ENCODE data around the gene DOCK4.
"Not testable (repeated sequence)": the region's sequence is repeated elsewhere in the genome, so short reads cannot be mapped to it uniquely, and the experiment has no call there.

Gene DOCK4, protein sequence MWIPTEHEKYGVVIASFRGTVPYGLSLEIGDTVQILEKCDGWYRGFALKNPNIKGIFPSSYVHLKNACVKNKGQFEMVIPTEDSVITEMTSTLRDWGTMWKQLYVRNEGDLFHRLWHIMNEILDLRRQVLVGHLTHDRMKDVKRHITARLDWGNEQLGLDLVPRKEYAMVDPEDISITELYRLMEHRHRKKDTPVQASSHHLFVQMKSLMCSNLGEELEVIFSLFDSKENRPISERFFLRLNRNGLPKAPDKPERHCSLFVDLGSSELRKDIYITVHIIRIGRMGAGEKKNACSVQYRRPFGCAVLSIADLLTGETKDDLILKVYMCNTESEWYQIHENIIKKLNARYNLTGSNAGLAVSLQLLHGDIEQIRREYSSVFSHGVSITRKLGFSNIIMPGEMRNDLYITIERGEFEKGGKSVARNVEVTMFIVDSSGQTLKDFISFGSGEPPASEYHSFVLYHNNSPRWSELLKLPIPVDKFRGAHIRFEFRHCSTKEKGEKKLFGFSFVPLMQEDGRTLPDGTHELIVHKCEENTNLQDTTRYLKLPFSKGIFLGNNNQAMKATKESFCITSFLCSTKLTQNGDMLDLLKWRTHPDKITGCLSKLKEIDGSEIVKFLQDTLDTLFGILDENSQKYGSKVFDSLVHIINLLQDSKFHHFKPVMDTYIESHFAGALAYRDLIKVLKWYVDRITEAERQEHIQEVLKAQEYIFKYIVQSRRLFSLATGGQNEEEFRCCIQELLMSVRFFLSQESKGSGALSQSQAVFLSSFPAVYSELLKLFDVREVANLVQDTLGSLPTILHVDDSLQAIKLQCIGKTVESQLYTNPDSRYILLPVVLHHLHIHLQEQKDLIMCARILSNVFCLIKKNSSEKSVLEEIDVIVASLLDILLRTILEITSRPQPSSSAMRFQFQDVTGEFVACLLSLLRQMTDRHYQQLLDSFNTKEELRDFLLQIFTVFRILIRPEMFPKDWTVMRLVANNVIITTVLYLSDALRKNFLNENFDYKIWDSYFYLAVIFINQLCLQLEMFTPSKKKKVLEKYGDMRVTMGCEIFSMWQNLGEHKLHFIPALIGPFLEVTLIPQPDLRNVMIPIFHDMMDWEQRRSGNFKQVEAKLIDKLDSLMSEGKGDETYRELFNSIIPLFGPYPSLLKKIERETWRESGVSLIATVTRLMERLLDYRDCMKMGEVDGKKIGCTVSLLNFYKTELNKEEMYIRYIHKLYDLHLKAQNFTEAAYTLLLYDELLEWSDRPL (N-terminal part only)
- total RNA-seq, result 0.62 to 1.3 reads per million in 2 donors

DNA sequence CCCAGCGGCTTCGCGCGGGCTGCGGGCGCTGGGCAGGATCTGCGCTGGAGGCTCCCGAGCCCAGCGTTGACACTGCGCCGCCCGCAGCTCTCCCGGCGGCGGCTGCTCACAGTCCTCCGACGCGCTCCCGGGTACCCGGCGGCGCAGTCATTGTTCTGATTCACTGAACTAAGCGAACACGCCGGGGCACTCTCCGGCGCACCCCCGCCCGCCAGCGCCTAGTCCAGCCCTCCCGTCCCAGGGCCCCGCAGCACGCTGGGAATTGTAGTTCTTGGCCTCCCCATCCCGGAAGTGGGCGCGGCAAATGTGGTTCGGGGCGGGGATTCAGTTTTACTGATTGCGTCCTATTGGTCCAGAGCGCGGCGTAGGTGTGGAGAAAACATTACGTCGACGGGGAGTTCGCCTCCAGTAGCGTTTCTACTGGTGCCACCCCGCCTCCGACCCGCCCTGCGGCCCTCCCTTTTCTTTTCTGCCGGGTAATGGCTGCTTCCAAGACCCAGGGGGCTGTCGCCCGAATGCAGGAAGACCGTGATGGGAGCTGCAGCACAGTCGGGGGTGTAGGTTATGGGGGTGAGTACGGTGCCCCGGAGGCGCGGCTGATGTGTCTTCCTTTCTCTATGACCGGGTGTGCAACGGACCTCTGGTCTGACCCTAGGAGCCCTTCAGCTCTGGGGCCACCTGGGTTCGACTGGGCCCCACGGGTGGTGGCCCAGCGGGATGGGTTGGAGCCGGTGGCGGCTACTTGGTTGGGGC, at the start of gene DOCK4, which contains the start of gene ZNF277:
Gene DOCK4, minus strand, starts transcription at position 162 of the 753 bp plus-strand sequence. CDS start 261 bp downstream, outside the sequence.
Gene ZNF277, plus strand, starts transcription at position 458 of the 753 bp plus-strand sequence. Its CDS starts 22 bp downstream, at position 480.
- peak; percentile 98 to 100 (median 98) for DNase-seq

DNA sequence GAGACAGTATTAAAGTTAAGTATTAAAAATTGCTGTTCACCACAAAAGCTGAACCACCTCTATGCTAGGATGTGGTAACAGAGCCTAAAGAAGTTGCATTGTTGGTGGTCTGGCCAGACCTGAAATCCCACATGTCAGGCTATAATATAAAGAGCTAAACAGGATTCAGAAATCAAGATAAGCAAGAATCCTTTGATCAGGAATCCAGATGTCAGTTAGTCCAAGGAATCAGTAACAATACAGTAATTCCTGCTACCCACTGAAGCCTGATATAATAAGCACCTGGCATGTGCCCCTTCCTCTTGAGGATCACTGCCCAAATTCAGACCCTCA, 49.2 kb upstream of the DOCK4 start:
- no peak for DNase-seq

DNA sequence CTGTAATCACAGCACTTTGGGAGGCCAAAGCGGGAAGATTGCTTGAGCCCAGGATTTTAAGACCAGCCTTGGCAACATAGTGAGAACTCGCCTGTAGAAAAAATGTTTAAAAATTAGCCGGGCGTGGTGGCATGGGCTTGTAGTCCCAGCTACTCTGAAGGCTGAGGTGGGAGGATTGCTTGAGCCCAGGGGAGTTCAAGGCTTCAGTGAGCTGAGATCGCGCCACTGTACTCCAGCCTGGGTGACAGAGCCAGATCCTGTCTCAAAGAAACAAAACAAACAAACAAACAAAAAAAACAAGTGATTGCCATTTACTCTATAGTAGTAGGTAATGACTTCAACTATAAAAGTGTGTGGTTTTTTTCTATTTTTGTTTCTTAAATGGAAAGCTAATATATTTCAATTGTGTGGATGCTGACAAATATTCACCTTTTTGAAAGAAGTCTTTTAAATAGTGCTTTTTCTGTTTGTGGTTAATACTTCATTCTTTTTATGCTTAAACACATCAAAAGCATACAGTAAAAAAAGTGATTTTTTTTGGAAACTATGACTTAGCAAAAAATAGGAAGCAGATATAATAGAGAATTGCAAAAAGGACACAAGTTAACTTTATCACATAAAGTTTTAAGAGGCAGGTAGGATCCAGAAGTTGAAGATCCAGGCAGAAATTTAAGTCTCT, 48.6 kb upstream of the DOCK4 start:
- no peak for DNase-seq

DNA sequence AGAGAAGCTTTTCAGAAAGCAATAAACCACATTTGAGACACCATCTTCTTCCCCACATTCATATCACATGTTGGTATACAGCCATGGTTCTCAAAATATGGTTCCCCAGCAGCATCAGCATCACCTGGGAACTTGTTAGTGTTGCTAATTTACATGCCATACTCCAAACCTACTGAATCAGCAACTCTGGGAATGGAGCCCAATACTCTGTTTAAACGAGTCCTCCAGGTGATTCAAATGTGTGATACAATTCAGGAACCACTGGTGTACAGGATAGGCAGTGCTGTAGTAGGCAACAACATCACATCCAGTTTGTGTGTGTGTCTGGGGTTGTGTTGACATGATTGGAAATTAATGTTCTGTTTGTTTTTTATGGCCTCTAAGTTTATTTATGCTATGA, 48.0 kb upstream of the DOCK4 start:
- no peak for DNase-seq

DNA sequence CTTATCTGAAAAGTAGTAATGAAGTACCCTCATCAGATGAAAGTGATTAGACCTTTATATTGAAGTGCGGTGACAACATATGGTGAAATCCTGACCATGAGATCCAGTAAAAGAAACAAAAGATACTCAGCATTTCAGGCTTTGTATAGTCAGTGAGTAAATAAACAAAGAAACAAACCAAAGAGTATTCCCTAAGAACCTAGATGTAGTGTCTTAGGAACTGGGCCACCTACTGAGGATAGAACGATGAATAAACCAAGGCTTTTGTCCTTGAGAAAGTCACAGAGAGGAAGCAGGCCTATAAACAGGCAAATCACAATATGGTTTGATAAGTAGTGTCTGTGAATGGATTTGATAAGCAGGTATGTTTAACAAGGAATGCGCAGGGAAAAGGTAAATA, 46.5 kb upstream of the DOCK4 start:
- no peak for DNase-seq

DNA sequence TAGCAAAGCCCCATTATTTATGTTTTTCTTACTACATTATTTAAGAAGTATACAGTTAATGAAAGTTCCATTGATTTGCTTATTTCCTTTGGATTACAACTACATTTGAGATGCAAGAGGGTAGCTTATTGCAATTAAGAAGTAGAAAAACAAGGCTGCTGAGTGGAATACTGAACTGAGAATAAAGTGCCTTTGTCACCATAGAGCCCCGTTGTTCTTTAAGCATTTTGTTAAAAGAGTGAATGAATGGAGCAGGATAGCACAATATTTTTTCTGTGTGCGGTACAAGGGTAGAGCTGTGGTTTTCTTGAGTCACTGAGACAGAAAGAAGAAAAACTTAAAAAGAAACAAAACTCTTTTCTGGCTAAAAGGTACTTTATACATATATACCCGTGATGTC, 45.9 kb upstream of the DOCK4 start:
- no peak for DNase-seq

DNA sequence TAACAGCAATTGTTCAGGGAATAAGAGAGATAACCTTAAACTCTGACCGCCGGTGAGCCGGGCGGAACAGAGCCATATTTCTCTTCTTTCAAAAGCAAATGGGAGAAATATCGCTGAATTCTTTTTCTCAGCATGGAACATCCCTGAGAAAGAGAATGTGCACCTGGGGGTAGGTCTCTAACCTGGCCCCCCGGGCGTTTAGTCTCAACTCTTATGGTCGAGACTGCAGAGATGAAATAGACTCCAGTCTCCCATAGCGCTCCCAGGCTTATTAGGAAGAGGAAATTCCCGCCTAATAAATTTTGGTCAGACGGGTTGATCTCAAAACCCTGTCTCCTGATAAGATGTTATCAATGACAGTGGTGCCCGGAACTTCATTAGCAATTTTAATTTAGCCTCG, 43.8 kb upstream of the DOCK4 start:
- DNase-seq, result not testable (repeated sequence)

DNA sequence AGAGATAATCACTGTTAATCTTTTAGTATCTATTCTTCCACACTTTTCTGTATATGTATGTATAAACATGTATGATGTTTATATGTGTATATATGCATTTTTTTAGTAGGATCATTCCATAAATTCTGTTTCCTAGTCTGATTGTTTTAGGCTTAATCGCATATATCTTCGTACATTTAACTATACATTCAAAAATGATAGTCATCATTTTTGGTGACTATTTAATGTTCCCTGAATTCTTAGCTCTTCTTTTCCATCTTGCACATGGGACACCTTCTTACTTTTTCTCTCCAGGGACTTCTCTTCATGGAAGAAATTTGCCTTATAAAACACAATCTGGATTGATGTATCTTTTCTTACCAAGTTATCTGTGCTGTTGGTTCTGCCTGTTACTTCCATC, 42.4 kb upstream of the DOCK4 start:
- no peak for DNase-seq

DNA sequence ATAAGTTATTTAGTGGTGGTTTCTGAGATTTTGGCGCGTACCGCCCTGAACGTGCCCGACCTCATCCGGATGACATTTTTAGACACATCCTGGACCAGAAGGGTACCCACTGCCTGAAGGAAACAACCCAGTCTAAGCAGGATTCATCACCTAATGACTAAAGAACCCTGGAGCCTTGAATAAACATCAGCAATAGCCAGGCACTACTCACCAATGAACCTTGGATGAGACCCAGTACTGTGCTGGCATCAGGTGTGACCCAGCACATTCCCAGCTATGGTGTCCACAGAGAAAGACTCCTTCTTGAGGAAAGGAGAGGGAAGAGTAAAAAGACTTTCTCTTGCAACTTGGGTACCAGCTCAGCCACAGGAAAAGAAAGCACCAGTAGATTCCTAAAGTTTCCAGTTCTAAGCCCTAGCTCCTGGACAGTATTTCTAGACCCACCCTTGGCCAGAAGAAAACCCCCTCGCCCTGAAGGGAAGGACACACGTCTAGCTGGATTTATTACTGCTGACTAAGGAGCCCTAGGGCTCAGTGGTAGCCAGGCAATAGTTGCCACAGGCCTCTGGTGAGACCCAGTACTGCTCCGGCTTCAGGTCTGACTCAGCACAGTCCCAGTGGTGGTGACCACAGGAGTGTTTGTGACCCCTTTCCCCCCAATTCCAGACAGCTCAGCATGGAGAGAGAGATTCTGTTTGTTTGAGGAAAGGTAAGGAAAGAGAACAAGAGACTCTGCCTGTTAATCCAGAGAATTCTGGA, 32.8 kb upstream of the DOCK4 start:
- DNase-seq, result no peak

DNA sequence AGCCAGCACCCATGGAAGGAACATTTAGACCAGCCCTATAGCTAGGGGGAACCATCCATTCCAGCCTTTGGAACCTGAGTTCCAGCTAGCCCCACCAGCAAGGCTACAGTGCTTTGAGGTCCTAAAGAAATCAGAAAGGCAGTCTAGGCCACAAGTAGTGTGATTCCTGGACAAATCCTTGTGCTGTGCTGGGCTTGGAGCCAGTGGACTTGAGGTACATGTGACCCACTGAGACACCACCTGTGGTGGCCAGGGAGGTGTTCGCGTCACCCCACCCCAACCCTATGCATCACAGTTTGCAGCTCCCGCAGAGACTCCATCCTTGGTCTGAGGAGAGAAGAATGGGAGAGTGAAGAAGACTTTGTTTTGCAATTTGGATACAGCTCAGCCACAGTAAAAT, 32.1 kb upstream of the DOCK4 start:
- DNase-seq, result no peak

DNA sequence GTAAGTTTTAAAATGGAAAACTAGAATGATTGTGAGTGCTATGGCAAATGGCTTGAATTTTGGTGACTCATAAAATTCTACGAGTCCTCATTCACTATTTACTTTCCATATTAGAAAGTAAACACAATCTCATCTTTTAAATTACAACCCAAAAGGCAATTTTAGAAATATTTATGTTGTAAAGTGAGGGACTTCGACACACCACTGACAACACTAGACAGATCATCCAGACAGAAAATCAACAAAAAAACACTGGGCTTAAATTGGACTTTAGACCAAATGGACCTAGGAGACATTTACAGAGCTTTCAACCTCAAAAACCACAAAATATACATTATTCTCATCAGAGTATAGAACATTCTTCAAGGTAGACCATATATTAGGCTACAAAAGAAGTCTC, 30.4 kb upstream of the DOCK4 start:
- no peak for DNase-seq

DNA sequence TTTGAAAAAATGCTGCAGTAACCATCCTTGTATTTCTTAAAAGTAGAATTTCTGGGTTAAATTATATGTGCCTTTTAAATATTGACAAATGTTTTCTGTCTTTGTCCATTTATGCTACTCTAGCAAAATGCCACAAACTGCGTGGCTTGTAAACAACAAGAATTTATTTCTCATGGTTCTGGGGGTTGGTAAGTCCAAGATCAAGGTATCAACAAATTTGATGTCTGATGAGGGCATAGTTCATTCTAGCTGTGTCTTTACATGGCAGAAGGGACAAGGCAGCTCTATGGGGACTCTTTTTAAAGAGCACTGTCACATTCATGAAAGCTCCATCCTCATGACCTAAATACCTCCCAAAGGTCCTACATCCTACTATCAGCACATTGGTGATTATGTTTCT, 27.9 kb upstream of the DOCK4 start:
- no peak for DNase-seq

DNA sequence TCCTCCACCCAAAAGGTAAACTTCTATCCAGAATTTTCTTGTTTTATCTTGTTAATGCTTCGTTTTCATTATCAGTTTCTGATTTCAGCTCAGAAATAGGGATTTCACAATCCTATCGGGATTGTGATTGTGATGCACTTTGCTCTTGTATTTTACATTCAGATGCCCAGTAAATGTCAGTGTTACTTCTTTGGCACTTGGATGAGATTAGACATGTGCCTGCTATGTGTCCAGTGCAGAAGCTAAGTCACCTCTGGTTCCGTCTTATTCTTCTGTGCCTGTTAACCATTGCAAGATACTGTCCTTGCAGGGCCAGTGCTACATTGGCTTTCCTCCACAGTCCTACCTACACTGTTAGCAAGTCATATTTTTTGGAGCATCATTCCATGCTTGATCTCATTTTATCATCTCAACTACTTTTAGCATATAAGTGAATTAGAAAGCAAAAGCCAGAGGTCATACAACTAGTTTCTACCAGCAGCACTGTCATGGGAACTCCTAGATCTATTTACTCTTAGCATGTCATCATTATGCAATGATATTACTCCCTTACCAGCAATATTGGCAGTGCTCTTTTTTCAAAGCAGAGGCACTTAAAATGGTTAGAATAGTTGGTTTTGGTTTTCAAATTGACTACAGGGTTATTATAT, 27.0 kb upstream of the DOCK4 start:
- no peak for DNase-seq

DNA sequence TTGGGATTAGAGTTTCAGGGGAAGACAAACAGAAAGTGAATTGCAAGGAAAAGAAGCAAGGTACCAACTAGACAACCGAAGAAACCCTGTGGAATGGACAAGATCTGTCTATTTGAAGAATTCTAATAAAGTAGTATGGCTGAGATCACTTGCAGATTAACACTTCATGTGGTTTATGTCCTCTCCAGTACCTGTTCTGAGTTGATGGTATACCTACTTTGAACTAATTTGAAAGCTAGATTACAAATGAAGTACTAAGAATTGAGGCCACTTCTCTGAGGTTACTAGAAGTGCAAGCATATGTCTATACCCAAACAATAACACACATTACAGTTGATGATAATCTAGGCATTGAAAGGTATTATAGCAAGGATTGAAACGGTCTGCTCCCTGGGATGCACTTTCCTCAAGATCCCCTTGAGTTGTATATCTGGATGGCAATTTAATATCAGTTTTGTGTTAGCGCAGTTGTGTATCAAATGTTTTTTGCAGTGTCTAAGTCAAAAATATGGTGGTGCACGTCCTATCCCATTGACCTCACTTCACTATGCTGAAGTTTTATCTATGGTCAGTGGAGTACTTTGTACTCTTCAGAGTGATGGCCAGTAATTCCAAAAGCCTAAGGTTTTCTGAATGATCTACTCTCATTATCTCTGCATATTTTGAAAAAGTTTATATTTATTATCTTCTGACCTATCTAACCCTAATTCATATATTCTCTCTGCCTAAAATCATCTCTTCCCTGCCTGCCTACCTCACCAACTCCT, 26.2 kb upstream of the DOCK4 start:
- DNase-seq, result no peak

DNA sequence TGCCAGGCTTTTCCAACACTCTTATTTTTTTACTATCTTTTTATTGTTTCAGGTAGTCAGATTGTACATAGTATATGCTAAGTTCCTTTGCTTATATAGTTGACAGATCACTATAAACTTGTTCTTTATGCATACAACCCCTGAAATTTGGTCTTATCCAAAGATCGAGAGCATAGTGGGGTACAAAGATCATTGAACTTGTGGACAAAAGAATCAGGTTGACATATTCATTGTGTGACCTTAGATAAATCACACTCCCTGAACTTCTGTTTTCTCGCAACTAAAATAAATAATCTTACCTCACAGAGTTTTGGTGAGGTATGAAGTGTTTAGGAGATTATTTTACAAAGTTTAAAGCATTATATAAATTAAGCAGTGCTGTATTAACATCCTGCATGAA, 22.4 kb upstream of the DOCK4 start:
- DNase-seq, result no peak

DNA sequence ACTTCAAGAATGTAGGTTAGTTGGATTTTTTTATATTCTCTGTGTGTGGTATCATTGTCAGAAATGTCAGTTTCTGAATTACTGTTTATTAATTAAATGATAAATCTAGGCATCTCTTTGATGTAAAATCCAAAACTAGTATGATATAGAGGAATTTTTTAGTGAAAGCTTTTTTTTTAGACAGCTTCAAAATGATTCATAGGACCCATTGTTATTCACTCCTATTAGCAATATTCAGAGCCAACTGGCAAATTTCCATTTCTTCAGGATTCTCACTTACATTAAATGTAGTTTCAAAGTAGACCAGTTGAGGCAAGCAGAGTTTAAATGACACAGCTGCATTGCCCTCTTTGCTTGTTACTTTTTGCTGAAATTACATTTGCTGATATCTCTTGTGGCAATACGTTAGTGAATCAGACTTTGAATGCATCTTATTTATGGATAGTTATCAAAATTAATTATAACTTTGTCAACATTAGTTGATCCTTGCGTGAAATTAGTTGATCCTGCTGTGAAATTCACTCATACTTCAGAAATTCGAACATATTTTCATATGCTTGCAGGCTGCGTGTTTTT, 20.6 kb upstream of the DOCK4 start:
- no peak for DNase-seq

DNA sequence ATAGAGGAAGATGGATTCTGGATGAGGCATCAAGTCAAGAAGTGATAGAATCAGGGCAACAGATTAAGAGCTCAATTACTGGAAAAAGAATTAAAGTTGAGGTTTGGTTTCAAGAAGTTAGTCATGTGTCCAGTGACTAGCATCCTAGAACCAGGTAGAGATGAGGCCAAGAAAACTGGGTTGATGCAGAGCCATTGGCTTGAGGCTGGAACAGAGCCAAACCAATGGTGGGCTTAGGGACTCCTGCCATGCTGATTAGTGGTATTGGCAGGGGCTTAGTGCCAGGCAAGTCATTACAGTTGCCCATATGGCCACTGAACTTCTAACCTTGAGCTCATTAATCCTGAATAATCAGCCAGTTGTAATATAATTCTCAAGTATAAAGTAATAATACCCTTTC, 18.8 kb upstream of the DOCK4 start:
- no peak for DNase-seq

DNA sequence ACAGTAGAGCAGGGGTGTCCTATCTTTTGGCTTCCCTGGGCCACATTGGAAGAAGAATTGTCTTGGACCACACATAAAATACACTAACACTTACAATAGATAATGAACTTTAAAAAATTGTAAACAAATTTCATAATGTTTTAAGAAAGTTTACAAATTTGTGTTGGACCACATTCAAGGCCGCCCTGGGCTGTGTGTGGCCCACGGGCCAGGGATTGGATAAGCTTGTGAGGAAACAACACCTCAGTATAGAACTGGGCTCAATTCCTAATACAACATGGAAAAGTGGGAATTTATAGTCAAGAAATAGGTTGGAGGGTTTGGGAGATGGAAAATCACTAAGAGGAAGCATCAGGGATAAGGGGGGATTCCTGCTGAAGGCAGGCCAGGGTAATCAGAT, 18.0 kb upstream of the DOCK4 start:
- no peak for DNase-seq

DNA sequence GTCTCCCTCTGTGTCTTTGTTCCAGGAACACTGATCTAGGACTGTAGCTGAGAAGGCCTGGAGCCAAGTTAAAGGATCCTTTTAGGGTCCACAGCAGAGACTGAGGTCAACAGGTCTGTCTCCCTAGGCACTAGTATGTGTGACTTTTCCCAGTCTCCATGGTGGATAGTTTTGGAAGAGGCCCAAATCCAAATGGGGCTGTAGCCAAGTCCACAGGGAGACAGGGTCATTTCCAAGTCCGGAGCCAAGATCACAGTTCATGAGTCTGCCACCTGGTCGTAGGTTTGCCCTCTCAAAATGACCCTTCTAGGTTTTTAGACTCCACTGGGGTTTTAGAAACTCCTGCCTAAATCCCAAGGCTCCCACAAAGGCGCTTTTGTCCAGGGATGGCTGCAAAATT, 17.1 kb upstream of the DOCK4 start:
- DNase-seq, result no peak
